A549 (cell line): ENCODE measurements around the gene STXBP6. TPM values are rescaled to one million over a fixed set of nuclear protein-coding genes. Genes with fewer than 3 reads are reported as not detected.

Experiments
- ATAC-seq, 2 experiments: fragments of 200-7000 bp in 1 of 2; fragments of >200 bp in 1 of 2; cut with Nextera tagmentation in 1 of 2; cut with Tn5 transposase in 1 of 2; 3 replicates each; pipeline versions ENCODE4 v1.8.0 to v1.9.1; 2018 to 2020; ENCODE audit warnings: mild to moderate bottlenecking in 1 of 2, moderate library complexity in 1 of 2
- CTCF ChIA-PET: fragments of 300-600 bp; sonication (Branson Sonifier 250); formaldehyde crosslinking; extraction: SDS; loops from one replicate; lab custom pipeline; 2021; ENCODE audit warnings: antibody characterized with exemption, inconsistent platforms; lab: Yijun Ruan, JAX
- POLR2A ChIA-PET: fragments of 350-600 bp; formaldehyde crosslinking; extraction: SDS; loops from one replicate; lab custom pipeline; 2021; ENCODE audit warnings: antibody characterized with exemption, inconsistent platforms; lab: Yijun Ruan, JAX
- DNase-seq, 2 experiments: peaks; one replicate each; pipeline versions ENCODE4 v3.0.0 to v3.0.0-alpha.2; 2011 to 2016; ENCODE audit warnings: low read depth in 1 of 2, low spot score in 1 of 2
- FAIRE-seq: peaks from 2 replicates; lab custom pipeline; 2011; peaks lifted over from hg19 to GRCh38; lab: Jason Lieb, UNC
- H3K27ac ChIP-seq, 2 experiments: fragments of >200 bp; sonication (Bioruptor Twin); formaldehyde crosslinking; 3 replicates each; pipeline ENCODE4 v1.5.1; 2016 to 2017
- H3K4me1 ChIP-seq: fragments of >200 bp; sonication (Bioruptor Twin); formaldehyde crosslinking; 3 replicates; pipeline ENCODE4 v1.6.1; 2016
- H3K4me2 ChIP-seq: fragments of >200 bp; sonication (Bioruptor Twin); formaldehyde crosslinking; 3 replicates; pipeline ENCODE4 v1.6.1; 2016
- H3K4me3 ChIP-seq: fragments of >200 bp; sonication (Bioruptor Twin); formaldehyde crosslinking; 3 replicates; pipeline ENCODE4 v1.5.1; 2016
- H3K9me3 ChIP-seq: fragments of >200 bp; sonication (Bioruptor Twin); formaldehyde crosslinking; 3 replicates; pipeline ENCODE4 v1.6.1; 2016
- CBX2 ChIP-seq: fragments of 200-600 bp; sonication (generic); IDR thresholded peaks from 2 replicates; pipeline ENCODE4 v1.6.1; 2016; ENCODE audit warnings: low read depth, mild to moderate bottlenecking, borderline replicate concordance
- CBX8 ChIP-seq: fragments of 200-600 bp; sonication (generic); IDR thresholded peaks from 2 replicates; pipeline ENCODE4 v1.6.1; 2016
- CEBPB ChIP-seq, 2 experiments: fragments of >200 bp in 1 of 2; sonication (Bioruptor Twin) in 1 of 2; formaldehyde crosslinking in 1 of 2; IDR thresholded peaks; 2 replicates each; pipeline ENCODE4 v1.6.1; 2012 to 2016
- CHD4 ChIP-seq: fragments of 200-600 bp; sonication (generic); IDR thresholded peaks from 2 replicates; pipeline ENCODE4 v1.6.1; 2016; ENCODE audit warnings: antibody characterized with exemption, mild to moderate bottlenecking, borderline replicate concordance
- EHMT2 ChIP-seq: fragments of 200-600 bp; sonication (generic); IDR thresholded peaks from 2 replicates; pipeline ENCODE4 v1.6.1; 2016; ENCODE audit warnings: antibody characterized with exemption, low read depth, mild to moderate bottlenecking, moderate library complexity
- FOSB ChIP-seq: fragments of 250-450 bp; sonication (Bioruptor Pico); IDR thresholded peaks from 2 replicates; pipeline ENCODE4 v1.5.0; 2020; ENCODE audit warnings: mild to moderate bottlenecking, moderate library complexity
- FOSL2 ChIP-seq, 2 experiments: fragments of 450-650 bp in 1 of 2; fragments of >200 bp in 1 of 2; sonication (Bioruptor Twin) in 1 of 2; formaldehyde crosslinking; IDR thresholded peaks; 2 replicates each; pipeline versions ENCODE4 v1.5.0 to v1.6.1; 2016 to 2020; ENCODE audit warnings: mild to moderate bottlenecking in 1 of 2, moderate library complexity in 1 of 2
- GATA3 ChIP-seq: IDR thresholded peaks from 2 replicates; pipeline ENCODE4 v1.6.1; 2012; ENCODE audit warnings: borderline replicate concordance
- HOXB13 ChIP-seq: fragments of 250-450 bp; sonication (Bioruptor Pico); IDR thresholded peaks from 2 replicates; pipeline ENCODE4 v1.5.0; 2020; ENCODE audit warnings: low read depth, mild to moderate bottlenecking, moderate library complexity
- JUNB ChIP-seq: fragments of >200 bp; sonication (Bioruptor Twin); formaldehyde crosslinking; IDR thresholded peaks from 2 replicates; pipeline ENCODE4 v1.6.1; 2016
- KDM1A ChIP-seq: fragments of 200-600 bp; sonication (generic); IDR thresholded peaks from 2 replicates; pipeline ENCODE4 v1.6.1; 2016; ENCODE audit warnings: low read depth, mild to moderate bottlenecking
- KDM5A ChIP-seq: fragments of 200-600 bp; sonication (generic); IDR thresholded peaks from 2 replicates; pipeline ENCODE4 v1.6.1; 2016; ENCODE audit warnings: antibody characterized with exemption, mild to moderate bottlenecking
- MAFK ChIP-seq: fragments of 450-650 bp; IDR thresholded peaks from 2 replicates; pipeline ENCODE4 v1.6.1; 2014; ENCODE audit not compliant: partially characterized antibody
- MAZ ChIP-seq: fragments of 150-350 bp; IDR thresholded peaks from 2 replicates; pipeline ENCODE4 v1.6.1; 2014; ENCODE audit warnings: antibody characterized with exemption, low read depth, low read length, borderline replicate concordance
- MYC ChIP-seq: IDR thresholded peaks from 2 replicates; pipeline ENCODE4 v1.6.1; 2012; ENCODE audit warnings: mild to moderate bottlenecking, inconsistent platforms, low read length, improper control_type of control experiment, borderline replicate concordance
- POLR2AphosphoS2 ChIP-seq: conservative IDR thresholded peaks from 2 replicates; pipeline ENCODE4 v1.6.1; 2012; ENCODE audit warnings: low read length, improper control_type of control experiment, inconsistent platforms
- RAD21 ChIP-seq, 2 experiments: fragments of >200 bp in 1 of 2; sonication (Bioruptor Twin) in 1 of 2; formaldehyde crosslinking in 1 of 2; IDR thresholded peaks in 1 of 2; conservative IDR thresholded peaks in 1 of 2; 2 replicates in 1 of 2; 3 replicates in 1 of 2; pipeline ENCODE4 v1.6.1; 2012 to 2018; ENCODE audit warnings: inconsistent platforms in 1 of 2
- SMC3 ChIP-seq: fragments of >200 bp; sonication (Bioruptor Twin); formaldehyde crosslinking; IDR thresholded peaks from 3 replicates; pipeline ENCODE4 v1.6.1; 2018; ENCODE audit warnings: inconsistent platforms
- SREBF2 ChIP-seq: fragments of 450-650 bp; IDR thresholded peaks from 2 replicates; pipeline ENCODE4 v1.6.1; 2014; ENCODE audit warnings: mild to moderate bottlenecking, moderate library complexity
- TFCP2L1 ChIP-seq: fragments of 250-450 bp; sonication (Bioruptor Pico); IDR thresholded peaks from 2 replicates; pipeline ENCODE4 v1.5.0; 2021; ENCODE audit warnings: mild to moderate bottlenecking
- TP53 ChIP-seq: fragments of 250-450 bp; sonication (Bioruptor Pico); IDR thresholded peaks from 2 replicates; pipeline ENCODE4 v1.5.0; 2021; ENCODE audit warnings: mild to moderate bottlenecking, moderate library complexity
- ZC3H11A ChIP-seq: fragments of 450-650 bp; IDR thresholded peaks from 2 replicates; pipeline ENCODE4 v1.6.1; 2014; ENCODE audit warnings: antibody characterized with exemption, mild to moderate bottlenecking
- ZNF302 ChIP-seq: fragments of 250-450 bp; sonication (Bioruptor Pico); IDR thresholded peaks from 2 replicates; pipeline ENCODE4 v1.9.0; 2021; ENCODE audit warnings: inconsistent platforms, mild to moderate bottlenecking, moderate library complexity
- ZSCAN20 ChIP-seq: fragments of 250-450 bp; sonication (Bioruptor Pico); IDR thresholded peaks from 2 replicates; pipeline ENCODE4 v1.8.0; 2022; ENCODE audit warnings: mild to moderate bottlenecking, moderate library complexity
- WGBS: methylation state at CpG from one replicate; pipeline ENCODE4 v1.1.6; 2017; ENCODE audit errors: missing lambda C conversion rate; 5-methylcytosine and 5-hydroxymethylcytosine counted together
- polyA plus RNA-seq, 4 experiments: library from polyadenylated mRNA; depleted of rRNA in 3 of 4; stranded (reverse); fragments of >200 nt; fragmentation: RNase III in 1 of 4; extraction: RNeasy Plus Mini Kit Qiagen cat#74134 plus additional on column Dnase treatment in 1 of 4; gene quantifications; 2 replicates in 3 of 4; 3 replicates in 1 of 4; pipeline ENCODE4 v1.2.3, GENCODE V29; 2011 to 2017
- TF ChIP-seq, protein P1 (sequence below): fragments of >200 bp; sonication (Bioruptor Twin); formaldehyde crosslinking; IDR thresholded peaks from 2 replicates; pipeline ENCODE4 v1.6.1; 2016
- TF ChIP-seq, protein P2 (sequence below): fragments of 200-600 bp; sonication (generic); IDR thresholded peaks from 2 replicates; pipeline ENCODE4 v1.6.1; 2016; ENCODE audit warnings: antibody characterized with exemption, mild to moderate bottlenecking, moderate library complexity
- TF ChIP-seq, protein P3 (sequence below): fragments of 150-350 bp; IDR thresholded peaks from 2 replicates; pipeline ENCODE4 v1.6.1; 2014; ENCODE audit warnings: low read depth, mild to moderate bottlenecking, low read length
- TF ChIP-seq, protein P4 (sequence below): IDR thresholded peaks from 2 replicates; pipeline ENCODE4 v1.6.1; 2012

The STXBP6 gene
- polyA plus RNA-seq, 2 of the 4 experiments (the other 2 are of a cell fraction) = 1.7 to 6.3 TPM

DNA sequence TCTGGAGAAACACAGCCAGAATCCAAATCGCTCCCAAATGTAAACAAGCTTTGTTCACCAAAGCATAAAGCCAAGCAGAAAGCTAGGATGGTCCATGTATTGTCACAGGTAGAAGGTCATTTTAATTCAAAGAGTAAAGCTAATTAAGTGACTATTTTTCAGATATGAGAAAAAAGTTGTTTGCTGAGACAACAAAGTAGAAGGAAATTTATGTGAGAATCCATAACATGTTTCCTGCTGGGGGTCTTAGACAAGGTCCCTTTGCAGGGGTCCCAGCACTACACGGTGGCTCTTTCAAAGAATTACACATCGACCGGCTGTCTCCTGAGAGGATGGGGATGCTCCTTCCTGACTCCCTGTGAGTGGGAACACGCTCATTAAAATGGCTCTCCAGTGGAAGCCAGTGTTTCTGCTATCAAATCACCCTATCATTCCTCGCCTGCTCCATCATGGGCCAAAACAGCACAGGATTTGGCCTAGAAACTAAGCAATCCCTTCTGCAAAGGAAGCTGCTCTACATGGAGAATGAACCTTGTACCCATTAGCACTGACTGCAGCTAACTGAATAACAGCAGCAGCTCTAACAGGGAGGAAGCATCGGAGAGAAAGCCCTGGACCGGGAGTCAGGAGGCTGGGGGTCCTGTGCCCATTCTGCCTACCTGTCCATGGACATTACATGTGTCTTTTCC, 175.3 kb downstream of the STXBP6 start:
- Histone ChIP-seq H3K4me2 (no peak overlapping the region), H3K9me3 (no peaks in the 10 kb centered on the region), H3K4me3 (no peak overlapping the region), H3K27ac (no peak overlapping the region), H3K4me1 (no peaks in the 10 kb centered on the region)
- no peak for DNase-seq
- POLR2A ChIA-PET = no interaction called here
- no peak for TF ChIP-seq TFCP2L1 (CRISPR knock-in tag)
- no peak for TF ChIP-seq MAZ
- no peak for TF ChIP-seq RAD21 (conservative IDR thresholded peaks at IDR 0.05 in 1 of 2, IDR thresholded peaks at IDR 0.05 in 1 of 2)
- no peak for TF ChIP-seq POLR2AphosphoS2
- CTCF ChIA-PET = interaction anchor here (0.8 kb wide), 1 partner anchor 27 kb away, joined by 3 read pairs; no protein-coding TSS in a partner anchor
- FAIRE-seq = no peak
- ATAC-seq = no peak
- WGBS = 52% methylated on average over 8 of the region's 8 CpGs

DNA sequence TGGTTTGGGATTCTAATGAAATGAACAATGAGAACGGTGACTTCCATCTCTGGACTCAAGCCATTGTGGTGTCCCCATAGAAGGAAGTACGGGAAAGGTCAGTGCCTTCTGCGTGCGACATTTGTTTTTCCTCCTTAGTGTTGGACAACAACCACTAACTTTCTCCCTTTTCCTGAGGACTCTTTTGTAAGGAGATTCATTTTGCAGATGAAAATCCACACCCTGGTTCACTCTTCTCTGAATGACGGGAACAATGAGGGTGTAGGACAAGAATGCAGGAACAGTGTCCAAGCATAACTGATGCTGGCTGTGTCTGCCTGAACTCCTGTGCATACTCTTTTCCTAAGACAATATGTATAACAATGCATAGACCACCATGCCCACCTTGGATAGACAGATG, 176.4 kb downstream of the STXBP6 start:
- Histone ChIP-seq H3K27ac (no peak overlapping the region), H3K4me2 (no peak overlapping the region), H3K4me3 (no peak overlapping the region), H3K9me3 (no peaks in the 10 kb centered on the region), H3K4me1 (no peaks in the 10 kb centered on the region)
- ChIA-PET POLR2A (no interaction called here), CTCF (no interaction called here)
- FAIRE-seq (no peak), DNase-seq (no peak), ATAC-seq (no peak)
- 69% methylated on average over 5 of the region's 5 CpGs for WGBS
- TF ChIP-seq JUNB = no peak
- TF ChIP-seq, protein P1, sequence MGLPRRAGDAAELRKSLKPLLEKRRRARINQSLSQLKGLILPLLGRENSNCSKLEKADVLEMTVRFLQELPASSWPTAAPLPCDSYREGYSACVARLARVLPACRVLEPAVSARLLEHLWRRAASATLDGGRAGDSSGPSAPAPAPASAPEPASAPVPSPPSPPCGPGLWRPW = no peak
- no peak for TF ChIP-seq SREBF2
- TF ChIP-seq, protein P2, sequence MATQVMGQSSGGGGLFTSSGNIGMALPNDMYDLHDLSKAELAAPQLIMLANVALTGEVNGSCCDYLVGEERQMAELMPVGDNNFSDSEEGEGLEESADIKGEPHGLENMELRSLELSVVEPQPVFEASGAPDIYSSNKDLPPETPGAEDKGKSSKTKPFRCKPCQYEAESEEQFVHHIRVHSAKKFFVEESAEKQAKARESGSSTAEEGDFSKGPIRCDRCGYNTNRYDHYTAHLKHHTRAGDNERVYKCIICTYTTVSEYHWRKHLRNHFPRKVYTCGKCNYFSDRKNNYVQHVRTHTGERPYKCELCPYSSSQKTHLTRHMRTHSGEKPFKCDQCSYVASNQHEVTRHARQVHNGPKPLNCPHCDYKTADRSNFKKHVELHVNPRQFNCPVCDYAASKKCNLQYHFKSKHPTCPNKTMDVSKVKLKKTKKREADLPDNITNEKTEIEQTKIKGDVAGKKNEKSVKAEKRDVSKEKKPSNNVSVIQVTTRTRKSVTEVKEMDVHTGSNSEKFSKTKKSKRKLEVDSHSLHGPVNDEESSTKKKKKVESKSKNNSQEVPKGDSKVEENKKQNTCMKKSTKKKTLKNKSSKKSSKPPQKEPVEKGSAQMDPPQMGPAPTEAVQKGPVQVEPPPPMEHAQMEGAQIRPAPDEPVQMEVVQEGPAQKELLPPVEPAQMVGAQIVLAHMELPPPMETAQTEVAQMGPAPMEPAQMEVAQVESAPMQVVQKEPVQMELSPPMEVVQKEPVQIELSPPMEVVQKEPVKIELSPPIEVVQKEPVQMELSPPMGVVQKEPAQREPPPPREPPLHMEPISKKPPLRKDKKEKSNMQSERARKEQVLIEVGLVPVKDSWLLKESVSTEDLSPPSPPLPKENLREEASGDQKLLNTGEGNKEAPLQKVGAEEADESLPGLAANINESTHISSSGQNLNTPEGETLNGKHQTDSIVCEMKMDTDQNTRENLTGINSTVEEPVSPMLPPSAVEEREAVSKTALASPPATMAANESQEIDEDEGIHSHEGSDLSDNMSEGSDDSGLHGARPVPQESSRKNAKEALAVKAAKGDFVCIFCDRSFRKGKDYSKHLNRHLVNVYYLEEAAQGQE = no peak
- TF ChIP-seq EHMT2 = no peak
- TF ChIP-seq RAD21 (conservative IDR thresholded peaks at IDR 0.05 in 1 of 2, IDR thresholded peaks at IDR 0.05 in 1 of 2) = no peak
- no peak for TF ChIP-seq KDM5A
- no peak for TF ChIP-seq CBX8
- TF ChIP-seq, protein P3, sequence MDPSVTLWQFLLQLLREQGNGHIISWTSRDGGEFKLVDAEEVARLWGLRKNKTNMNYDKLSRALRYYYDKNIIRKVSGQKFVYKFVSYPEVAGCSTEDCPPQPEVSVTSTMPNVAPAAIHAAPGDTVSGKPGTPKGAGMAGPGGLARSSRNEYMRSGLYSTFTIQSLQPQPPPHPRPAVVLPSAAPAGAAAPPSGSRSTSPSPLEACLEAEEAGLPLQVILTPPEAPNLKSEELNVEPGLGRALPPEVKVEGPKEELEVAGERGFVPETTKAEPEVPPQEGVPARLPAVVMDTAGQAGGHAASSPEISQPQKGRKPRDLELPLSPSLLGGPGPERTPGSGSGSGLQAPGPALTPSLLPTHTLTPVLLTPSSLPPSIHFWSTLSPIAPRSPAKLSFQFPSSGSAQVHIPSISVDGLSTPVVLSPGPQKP = no peak
- no peak for TF ChIP-seq ZNF302 (CRISPR knock-in tag)
- TF ChIP-seq SMC3 = no peak

DNA sequence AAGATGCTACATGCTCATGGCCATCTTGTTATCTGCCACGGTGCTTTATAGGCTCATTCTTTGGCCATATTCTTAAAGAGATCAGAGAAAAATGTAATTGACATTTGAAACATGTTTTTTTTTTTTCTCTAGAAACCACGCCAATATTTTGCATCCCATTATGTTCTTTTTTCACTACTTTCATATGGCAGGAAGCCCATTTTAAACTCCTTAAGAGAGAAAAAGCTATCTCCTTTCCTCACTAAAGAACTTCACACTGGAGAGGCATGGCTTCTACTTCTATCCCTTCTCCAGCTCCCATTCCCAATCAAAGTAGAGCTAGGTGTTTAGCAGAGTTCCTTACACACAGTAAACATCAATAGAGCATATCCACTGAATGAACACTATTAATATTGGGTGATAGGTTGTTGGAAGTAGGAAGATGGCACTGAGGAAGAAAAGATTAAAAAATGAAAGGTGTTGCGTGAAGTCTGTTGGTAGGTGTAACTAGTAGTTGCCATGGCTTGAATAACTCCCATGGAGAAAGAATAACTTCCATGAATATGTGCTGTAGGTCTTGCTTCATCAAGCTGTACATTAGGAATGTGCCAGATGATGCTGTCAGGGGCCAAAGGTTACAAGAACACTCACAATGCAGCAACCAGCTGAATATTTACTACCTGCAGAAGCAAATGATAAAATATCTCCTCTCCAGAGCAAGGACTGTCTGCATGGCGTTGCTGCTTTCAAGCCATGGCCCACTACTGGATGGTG, 178.8 kb downstream of the STXBP6 start:
- H3K4me2 ChIP-seq = no peak overlapping the region
- H3K9me3 ChIP-seq = no peaks in the 10 kb centered on the region
- 69% methylated on average over 4 of the region's 4 CpGs for WGBS
- CTCF ChIA-PET = no interaction called here
- POLR2A ChIA-PET = no interaction called here
- no peak overlapping the region for H3K27ac ChIP-seq
- ATAC-seq = no peak
- no peak for DNase-seq
- H3K4me3 ChIP-seq = no peak overlapping the region
- no peaks in the 10 kb centered on the region for H3K4me1 ChIP-seq
- no peak for FAIRE-seq
- TF ChIP-seq TP53 (CRISPR knock-in tag) (no peak), CHD4 (no peak), FOSB (CRISPR knock-in tag) (no peak), GATA3 (no peak), RAD21 (conservative IDR thresholded peaks at IDR 0.05 in 1 of 2, IDR thresholded peaks at IDR 0.05 in 1 of 2) (no peak), KDM1A (no peak), HOXB13 (CRISPR knock-in tag) (no peak), POLR2AphosphoS2 (no peak), MYC (no peak), MAFK (no peak), FOSL2 (IDR thresholded peaks at IDR 0.05) (no peak), FOSL2 (CRISPR knock-in tag; IDR thresholded peaks at IDR 0.05) (no peak), ZC3H11A (no peak), JUNB (no peak), EHMT2 (no peak), CEBPB (IDR thresholded peaks at IDR 0.05) (no peak), ZSCAN20 (CRISPR knock-in tag) (no peak), CBX2 (no peak)
- TF ChIP-seq, protein P4, sequence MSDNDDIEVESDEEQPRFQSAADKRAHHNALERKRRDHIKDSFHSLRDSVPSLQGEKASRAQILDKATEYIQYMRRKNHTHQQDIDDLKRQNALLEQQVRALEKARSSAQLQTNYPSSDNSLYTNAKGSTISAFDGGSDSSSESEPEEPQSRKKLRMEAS = no peak
